Measurements from ENCODE around the gene CXCR4.

DNA sequence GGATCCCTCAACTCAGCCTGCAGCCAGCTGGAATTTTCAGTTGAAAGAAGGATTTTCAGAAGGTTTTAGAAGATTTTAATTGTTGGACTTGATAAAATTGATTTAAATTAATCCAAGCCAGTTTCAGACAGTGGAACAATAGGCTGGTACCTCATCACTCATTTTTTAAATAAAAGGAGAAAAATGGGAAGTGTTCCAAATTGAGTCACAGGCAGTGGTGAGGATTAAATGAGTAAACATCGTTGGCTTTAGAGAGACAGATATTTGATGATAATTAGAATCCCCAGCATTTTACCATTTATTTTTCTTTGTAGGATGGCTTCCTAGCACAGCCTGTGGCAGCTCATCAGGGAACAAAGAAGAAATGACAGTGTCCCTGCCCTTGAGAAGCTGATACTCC lies 7.4 kb downstream of the CXCR4 start:
- TF ChIP-seq, protein P1, sequence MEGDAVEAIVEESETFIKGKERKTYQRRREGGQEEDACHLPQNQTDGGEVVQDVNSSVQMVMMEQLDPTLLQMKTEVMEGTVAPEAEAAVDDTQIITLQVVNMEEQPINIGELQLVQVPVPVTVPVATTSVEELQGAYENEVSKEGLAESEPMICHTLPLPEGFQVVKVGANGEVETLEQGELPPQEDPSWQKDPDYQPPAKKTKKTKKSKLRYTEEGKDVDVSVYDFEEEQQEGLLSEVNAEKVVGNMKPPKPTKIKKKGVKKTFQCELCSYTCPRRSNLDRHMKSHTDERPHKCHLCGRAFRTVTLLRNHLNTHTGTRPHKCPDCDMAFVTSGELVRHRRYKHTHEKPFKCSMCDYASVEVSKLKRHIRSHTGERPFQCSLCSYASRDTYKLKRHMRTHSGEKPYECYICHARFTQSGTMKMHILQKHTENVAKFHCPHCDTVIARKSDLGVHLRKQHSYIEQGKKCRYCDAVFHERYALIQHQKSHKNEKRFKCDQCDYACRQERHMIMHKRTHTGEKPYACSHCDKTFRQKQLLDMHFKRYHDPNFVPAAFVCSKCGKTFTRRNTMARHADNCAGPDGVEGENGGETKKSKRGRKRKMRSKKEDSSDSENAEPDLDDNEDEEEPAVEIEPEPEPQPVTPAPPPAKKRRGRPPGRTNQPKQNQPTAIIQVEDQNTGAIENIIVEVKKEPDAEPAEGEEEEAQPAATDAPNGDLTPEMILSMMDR (IDR thresholded peaks at IDR 0.05) = no peak
- no peak for TF ChIP-seq POLR2A (IDR thresholded peaks at IDR 0.05)

All from Peyer's patch (tissue), 4 donors.